NCI-H2107 (cell line): ENCODE data around the gene PPP1R3G.
A peak's percentile ranks its signal among the peaks of the same experiment; 100 is the strongest.
"Not testable (repeated sequence)": the region's sequence is repeated elsewhere in the genome, so short reads cannot be mapped to it uniquely, and the experiment has no call there.

Experiments
- DNase-seq: peaks from one replicate; lab custom pipeline; 2025; lab: John Stamatoyannopoulos, UW

PPP1R3G gene

DNA sequence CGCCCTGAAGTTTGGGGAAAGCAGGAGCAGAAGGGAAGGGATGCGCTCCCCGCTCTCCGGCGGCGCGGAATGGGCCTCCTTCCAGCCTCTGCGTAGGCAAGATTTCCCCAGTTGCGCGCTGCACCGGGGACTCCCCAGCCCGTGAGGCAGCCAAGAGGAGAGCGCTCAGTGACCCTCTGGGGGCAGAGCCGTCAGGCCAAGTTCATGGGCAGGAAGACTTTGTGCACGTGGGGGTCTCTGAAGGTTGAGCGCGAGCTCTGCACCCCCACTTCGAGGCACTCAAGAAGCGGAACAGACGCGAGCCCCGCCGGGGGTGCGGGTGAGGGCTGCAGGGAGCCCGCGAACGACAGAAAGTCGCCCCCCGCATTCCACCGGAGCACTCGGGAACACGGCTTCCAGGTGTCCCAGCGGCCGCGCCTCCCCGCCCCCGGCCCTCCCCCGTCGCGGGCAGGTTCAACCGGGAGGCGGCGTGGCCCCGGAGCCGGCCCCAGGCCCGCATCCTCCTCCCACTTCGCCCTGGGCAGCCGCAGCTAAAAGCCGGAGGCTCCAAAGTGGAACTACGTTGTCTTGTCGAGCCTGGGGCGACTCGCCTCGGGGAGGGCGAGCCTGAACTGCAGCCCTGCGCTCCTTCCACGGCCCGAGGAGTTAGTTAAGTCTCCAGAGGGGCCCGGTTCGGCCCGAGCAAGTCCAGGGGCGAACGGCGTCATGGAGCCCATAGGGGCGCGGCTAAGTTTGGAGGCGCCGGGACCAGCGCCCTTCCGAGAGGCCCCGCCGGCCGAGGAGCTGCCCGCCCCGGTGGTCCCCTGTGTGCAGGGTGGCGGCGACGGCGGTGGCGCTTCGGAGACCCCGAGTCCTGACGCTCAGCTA, at the start of gene PPP1R3G:
PPP1R3G (plus strand) TSS at position 561 of the 867 bp plus-strand sequence; CDS start at position 706, 145 bp downstream.
- DNase-seq, result no peak

DNA sequence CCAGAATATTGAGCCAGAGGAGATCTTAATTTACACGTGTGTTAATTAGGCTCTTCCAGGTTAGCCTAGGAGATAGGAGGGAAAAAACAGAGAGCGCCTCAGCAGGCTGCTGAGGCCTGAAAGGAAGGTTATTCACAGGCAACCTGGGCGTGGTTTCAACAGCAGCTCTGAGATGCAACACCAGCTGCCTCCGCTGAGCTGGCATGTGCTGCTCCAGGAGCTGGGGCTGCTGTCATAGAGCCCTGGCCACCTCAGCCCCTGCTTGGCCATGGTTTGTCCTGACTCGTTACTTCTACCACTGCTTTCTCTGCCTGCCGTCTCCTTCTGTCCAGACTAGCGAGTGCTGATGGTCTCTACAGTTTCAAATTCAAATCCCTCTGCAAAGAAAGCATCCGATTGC, 48.9 kb upstream of the PPP1R3G start:
- DNase-seq, result peak; percentile 47

DNA sequence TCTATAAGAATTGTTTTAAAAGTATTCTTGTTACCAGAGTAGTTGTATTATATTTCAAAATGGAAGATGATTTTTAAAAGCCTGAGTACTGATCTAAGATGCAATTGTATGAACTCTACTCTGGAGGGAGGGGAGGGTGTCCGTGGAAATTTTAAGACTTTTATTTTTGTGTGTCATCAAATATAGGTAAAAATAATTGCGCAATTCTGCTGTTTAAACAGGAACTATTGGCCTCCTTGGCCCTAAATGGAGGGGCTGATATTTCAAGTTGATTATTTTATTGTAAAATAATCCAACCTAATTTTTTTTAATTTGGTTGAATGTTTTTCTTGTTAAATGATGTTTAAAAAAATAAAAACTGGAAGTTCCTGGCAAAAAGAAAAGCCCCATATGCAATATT, 43.2 kb upstream of the PPP1R3G start:
- no peak for DNase-seq

DNA sequence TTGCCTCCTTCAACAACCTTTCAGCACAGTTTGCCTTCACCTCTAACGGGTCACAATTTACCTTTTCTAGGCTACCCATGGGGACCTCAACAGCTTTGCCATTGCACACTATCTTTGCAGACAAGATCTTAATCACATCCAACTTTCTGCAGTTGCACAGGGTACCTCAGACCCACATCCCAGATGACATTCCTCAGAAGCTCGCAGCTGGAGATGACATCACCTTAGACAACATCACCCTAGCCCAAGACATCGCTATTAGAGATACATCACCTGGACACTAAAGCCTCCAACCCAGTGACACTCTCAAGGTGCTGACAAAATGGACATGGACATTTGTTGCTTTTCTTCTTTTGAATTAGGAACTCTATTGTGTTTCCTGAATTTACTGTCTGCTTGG, 42.7 kb upstream of the PPP1R3G start:
- no peak for DNase-seq

DNA sequence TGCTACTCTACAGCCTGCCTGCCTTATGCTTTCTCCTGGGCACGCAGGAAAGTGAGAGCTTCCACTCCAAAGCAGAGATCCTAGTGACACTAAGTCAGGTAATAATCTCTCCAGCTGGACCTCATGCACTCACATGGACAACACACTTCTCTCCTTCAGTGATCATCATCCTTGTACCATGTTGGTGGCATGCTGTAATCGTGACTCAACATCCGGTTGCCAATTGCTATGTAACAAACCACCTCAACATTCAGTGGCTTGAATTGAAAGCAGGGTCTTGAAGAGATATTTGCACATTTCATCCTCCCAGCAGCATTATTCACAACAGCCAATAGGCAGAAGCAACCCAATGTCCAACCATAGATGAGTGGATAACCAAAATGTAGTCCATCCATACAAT, 40.3 kb upstream of the PPP1R3G start:
- DNase-seq, result no peak

DNA sequence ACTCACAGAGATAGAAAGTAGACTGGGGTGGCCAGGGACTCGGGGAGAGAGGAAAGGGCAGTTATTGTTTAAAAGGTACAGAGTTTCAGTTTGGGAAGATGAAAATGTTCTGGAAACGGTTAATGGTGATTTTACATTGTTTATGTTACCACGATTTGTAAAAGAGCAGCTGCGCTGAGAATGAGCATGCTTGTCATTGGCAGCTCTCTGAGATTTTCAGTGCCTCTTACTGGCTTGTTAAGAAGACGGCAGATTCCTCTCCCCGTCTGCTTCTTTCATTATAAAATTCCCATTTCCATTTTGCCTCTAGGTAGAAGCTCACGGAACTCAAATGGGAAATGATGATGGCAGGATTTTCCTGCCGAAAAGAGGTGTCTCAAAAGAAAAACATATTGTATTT, 39.7 kb upstream of the PPP1R3G start:
- no peak for DNase-seq

DNA sequence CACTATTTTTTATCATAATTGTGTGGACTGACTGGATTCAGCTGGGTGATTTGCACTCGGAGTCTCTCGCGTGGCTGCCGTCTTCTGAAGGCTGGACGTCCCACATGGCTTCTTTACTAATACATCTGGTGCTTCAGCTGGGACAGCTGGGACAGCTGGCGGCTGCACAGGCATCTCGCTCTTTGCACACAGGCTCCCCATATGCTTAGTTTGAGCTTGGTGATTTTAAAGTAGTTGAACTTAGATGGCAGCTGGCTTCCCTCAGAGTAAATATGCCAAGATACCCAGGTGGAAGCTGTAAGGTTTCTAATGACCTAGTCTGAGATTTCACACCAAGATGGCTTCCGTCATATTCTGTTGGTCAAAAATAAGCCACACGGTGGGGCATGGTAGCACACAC, 38.7 kb upstream of the PPP1R3G start:
- DNase-seq, result no peak

DNA sequence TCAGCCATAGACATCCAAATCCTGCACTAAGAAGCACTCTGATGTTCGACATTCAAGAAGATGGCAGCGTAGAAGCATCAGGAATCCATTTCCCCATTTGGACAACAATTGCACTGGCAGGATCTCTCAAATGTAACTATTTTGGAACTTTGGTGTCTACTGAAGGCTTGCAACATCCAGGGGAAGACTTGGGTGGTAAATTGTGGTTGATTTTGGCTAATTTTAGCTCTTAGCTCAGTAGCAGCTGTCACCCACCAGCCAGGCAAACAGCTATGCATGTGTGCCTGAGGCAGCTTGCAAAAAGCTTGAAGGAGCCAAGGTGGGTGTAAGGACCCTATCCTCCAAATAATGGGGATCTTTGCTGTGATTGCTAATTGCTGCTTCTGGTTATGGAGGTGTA, 35.1 kb upstream of the PPP1R3G start:
- no peak for DNase-seq

DNA sequence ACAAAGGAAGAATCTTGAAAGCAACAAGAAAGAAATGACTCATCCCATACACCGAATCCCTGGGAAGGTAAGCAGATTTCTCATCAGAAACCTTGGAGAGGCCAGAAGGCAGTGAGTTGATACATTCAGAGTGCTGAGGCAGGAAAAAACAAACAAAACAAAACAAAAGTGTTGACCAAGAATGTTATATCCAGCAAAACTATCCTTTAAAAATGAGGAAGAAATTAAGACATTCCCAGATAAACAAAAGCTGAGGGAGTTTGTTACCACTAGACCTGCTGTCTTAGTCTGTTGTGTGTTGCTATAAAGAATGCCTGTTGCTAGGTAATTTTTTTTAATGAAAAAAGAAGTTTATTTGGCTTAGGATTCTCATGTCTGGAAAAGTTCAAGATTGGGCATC, 33.7 kb upstream of the PPP1R3G start:
- no peak for DNase-seq

DNA sequence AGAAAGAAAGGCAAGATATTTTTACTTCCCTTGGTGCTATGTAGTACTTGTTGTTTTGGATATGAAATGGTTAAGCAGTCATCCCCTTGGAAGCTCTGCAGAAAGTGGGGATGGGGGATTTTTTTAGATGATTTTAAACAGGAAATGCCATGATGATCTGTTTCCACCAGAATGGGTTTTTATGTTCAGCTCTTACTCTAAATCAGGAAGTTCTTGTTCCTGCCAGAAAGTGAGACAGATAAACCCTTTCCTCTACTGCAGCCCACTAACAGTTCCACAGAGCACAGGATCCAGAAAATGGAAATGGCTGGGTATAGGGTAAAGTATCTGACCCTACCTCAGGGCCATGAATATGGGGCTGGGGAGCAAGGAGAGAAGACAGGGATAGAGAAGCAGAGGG, 32.1 kb upstream of the PPP1R3G start:
- DNase-seq, result no peak

DNA sequence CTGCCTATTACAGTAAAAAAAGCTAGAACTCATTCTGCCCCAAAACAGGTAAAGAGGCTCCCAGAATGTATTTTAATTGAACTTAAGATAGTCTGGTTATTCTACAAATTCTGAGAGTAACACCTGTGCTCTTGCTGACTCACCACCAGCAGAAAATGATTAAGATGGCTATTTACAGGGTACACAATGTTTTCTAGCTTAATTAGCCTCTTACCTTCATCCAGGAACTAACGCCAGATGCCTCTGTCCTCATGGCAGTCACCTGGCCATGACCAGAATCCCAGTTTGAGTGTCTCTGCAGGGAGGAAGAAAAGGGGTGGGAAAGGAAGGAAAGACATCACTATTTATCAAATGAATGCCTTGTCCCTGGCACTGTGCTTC, 31.3 kb upstream of the PPP1R3G start:
- no peak for DNase-seq

DNA sequence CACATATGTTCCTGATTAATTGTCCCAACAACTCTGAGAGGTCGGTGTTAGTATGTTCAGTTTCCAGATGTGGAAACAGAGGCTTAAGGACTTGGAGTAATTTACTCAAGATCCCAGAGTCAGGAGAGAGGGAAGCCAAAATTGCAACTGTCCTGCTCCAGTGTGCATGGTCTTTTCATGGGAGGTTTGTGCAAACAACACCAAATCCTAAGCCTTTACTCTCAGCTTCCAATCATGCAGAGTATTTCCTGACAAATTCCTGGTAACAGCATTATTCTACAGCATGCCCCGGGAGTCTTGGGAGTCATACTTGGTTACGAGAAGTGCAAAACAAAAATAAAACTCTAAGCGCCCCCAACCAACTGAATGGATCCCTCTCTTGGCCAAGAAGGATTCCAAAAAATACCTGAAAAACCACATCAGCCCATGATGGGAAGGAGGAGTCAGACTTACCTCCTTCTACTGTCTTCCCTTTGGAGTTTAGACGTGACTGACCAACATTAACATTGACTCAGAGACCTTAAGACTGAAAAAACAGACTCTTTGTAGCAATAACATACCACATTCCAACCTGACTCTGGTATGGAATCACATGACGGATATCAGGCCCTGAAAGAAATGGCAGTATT, 30.8 kb upstream of the PPP1R3G start:
- DNase-seq, result no peak

DNA sequence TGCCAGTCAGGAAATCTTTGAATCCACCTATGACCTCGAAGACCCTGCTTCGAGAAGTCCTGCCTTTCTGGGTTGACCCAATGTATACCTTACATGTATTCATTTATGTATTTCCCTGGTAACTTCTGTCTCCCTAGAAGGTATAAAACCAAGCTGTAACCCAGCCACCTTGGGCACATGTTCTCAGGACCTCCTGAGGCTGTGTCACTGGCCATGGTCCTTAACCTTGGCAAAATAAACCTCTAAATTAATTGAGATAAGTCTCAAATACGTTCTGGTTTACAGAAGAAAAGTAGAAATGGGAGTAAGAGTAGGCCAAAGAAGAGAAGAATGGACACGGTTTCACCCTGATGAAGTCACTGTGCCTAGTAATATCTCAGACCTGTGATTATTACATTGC, 30.0 kb upstream of the PPP1R3G start:
- no peak for DNase-seq

DNA sequence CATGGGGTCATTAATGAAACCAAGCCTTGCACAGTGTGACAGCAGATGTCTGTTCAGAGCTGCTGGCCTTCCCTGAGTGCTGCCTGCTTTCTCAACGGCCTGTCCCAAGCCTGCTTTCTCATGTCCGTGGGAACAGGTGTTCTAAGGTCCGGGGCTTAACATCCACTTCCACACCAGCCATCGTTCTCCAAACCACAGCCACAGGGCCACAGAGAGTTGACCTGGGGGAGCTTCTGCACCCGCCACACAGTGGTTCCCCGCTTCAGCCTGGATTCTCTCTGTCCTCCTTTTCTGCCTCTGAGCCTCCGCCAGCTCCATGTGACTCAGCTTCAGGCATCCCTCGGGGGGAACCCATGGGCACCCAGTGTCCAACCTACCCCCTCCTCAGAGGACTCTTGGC, 26.9 kb upstream of the PPP1R3G start:
- no peak for DNase-seq

DNA sequence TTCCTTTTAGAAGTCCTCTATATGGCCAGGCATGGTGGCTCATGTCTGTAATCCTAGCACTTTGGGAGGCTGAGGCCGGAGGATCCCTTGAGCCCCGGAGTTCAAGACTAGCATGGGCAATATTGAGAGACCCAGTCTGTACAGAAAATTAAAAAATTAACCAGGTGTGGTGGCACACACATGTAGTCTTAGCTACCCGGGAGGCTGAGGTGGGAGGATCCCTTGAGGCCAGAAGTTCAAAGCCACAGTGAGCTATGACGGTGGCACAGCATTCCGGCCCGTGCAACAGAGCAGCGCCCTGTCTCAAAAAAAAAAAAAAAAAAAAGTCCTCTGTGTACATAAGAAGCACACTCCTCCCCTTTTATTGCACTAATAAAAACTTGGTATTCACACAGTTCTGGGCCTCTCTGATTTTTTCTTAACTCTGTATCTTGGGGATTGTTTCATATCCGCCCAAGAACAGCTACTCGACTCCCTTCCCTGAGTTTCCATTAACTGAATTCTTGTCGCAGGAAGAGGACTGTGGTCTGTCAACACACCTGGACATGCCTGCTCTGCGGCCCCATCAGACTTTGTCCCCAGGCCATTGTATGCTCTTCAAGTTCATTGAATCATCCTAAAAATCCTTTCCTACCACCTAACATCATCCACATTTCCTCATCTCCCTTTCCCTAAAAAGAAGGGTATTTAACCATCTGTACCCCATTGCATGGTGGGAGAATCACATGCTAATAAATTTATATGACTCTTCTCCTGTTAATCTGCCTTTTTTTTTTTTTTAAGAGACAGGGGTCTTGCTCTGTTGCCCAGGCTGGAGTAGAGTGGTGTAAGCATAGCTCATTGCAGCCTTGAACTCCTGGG, 25.9 kb upstream of the PPP1R3G start:
- no peak for DNase-seq

DNA sequence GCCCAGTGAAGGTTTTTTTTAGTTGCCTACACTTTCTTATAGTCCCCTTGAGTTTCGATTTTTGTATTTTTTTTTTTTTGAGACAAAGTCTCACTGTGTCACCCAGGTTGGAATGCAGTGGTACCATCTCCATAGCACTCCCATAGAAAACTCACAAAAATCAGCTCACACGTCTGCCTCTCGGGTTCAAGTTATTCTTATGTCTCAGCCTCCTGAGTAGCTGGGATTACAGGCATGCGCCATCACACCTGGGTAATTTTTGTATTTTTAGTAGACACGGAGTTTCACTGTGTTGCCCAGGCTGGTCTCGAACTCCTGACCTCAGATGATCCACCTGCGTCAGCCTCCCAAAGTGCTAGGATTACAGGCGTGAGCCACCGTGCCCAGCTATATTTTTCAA, 24.7 kb upstream of the PPP1R3G start:
- DNase-seq, result not testable (repeated sequence)

DNA sequence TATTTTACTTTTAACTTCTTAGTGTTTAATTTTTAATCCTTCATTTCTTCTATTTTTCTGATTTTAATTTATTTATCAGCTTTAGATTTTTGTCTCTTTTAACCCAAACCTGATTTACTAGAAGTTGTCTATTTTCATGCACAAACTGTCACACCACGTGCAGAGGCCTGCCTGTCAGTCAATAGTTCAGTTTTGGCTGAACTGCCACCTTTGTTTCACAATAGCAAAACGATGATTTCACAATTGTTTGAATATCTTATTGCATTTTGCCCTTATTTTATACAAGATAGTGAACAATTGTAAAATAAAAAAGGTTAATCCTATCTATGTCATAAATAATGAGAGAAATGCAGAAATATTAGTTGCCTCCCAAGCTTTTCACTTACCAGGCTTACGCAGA, 24.0 kb upstream of the PPP1R3G start:
- no peak for DNase-seq

DNA sequence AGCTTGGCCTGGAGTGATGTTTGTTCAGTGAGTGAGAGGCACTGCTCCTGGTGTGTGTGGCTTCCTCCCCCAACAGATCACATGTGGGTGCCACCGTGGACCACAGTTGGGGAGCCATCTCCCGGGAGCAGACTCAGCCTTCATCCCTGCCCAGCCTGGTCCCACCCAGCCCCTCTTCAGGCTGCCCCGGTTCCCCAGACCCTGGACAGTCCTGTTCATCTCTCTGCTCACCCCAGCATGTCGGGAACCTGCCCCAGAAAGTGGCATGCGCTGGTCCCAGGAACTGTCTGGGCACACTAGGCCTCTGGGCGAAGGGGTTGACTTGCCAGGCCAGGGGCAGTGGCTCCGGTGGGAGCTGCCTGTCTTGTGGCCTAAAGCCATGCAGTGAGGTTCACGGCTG, 21.5 kb upstream of the PPP1R3G start:
- no peak for DNase-seq

DNA sequence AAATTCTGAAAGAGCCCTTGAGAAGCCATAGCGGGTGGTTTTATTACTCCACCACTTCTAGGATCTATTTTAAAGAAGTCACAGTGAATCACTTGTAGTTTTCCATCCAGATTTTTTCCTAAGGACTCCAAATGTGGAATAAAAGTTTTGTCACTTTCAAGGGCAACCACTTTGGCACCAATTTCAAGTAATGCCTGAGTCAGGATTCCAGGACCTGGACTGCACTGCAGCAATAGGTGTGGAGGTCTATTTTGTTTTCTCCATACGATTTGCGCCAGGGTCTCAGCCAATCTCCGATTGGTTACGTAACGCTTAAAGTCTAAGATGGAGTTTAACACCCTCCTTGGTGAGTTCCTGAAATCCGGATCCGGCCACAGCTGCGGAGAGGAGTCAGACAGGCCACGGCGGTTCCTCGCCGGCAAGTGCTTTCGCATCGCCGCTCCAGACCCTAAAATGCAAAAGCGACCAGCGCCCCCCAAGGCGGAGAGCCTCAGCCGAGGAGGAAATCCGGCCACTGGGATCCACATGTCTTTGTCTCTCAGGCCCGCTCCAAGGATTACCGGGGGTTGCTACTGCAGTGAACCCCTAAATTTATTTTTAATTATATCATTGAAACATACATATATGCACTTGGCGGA, 18.6 kb upstream of the PPP1R3G start:
- no peak for DNase-seq

DNA sequence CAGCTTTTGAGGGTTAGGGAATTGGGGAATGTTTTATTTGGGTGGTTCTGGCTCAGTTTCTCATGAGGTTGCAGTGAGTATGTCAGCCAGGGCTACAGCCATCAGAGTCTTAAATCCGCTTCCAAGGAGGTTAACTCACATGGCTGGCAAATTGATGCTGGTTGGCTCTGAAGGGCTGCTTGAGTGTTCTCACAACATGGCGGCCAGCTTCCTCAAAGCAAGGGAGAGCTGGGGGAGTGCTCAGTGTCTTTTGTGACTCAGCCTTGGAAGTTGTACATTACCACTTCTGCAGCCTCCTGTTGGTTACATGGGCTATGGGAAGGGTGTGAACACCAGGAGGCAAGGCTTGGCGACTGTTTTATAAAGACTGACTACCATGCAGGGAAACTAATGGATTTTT, 17.8 kb upstream of the PPP1R3G start:
- no peak for DNase-seq

DNA sequence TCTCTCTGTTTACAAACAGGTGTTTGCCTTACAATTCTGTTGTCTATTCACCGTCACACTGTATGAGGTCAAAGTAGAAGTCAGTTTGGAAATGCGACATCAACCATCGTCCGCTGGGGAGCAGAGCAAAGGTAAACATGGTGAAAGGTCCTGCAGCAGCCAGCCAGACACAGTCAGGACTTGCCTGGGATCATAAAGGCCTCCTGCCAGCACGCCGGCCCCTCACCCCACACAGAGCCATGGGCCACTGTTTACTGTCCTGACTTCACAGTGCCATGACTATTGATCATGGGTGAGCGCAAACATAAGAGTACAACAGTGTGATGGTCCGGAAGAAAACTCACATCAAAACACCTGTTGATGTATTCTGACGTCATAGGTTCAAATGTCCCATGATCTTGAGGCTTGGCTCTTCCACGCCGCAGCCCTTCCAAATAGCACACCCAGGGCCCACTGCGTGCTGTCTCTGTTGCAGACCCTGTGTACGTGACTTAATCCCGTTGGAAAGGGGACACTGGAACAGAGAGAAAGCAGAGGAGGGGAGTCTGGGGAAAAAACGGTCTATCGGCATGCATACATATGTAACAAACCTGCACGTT, 16.9 kb upstream of the PPP1R3G start:
- no peak for DNase-seq

DNA sequence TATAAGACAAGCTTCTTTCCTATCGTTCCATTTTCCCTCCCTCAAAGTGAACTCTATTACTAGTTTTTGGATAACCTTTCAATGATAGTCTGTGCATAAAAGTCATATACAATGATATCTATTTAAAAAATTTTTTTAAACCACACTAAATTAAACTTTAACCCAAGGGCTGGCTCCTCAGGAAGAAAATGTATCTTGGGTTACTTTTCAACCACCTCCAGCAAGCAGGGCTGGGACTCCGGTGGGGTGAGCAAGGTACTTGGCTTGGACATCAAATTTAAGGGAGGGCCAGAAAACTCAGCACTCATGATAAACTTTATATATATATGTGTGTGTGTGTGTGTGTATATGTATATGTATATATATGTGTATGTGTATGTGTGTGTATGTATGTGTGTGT, 13.9 kb upstream of the PPP1R3G start:
- DNase-seq, result no peak
